GM12875 (cell line): ENCODE data around the gene CLTRN.
"Not testable (repeated sequence)": the region's sequence is repeated elsewhere in the genome, so short reads cannot be mapped to it uniquely, and the experiment has no call there.

Experiments used
- H3K4me3 ChIP-seq: one replicate; pipeline ENCODE4 v1.5.1; 2011; ENCODE audit warnings: low read depth, low read length, control low read depth
- CTCF ChIP-seq: IDR thresholded peaks from 2 replicates; pipeline ENCODE4 v1.5.1; 2011; ENCODE audit warnings: low read depth, mild to moderate bottlenecking, control low read depth, inconsistent platforms, low read length, moderate library complexity, borderline replicate concordance; ENCODE audit not compliant: insufficient read depth

The CLTRN gene

DNA sequence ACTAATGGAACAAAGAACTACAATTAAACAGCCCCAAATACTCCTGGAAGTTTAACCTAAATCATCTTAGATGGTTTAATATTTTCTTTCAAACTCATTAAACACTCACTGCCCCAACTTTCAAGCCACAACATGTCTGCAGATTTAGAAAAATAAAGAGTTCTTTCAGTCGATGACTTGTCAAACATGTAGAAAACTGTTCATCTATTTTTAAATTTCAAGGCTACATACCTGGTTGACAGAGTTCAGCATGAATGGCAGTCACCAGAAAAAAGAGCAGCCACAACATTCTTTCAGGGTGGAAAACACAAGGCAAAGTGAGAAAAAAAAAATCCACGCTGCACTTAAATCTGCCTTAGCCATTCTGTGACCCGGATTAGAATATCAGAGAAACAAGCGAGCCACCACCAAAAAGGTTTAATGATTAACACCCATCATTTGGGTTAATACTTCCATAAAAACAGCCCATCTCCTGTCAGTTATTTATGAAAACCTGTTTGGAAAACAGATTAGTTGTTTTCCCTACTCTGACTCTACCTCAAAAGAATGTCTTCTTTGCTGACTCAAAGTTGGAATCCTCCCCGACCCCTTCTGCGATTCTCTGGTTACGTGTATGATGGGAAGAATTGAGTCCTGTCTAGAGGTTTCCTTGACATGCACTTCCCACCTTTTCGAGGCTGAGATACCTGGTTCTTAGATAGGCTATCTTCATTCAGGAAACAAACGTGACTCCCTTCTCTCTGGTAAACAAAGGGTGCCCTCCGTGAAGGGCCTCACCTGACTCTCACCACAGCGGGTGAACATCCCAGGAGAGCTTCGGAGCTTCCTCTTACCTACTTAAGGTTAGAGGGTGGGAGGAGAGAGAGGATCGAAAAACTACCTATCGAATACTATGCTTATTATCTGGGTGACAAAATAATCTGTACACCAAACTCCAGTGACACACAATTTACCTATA lies at the start of gene CLTRN:
Gene CLTRN, minus strand, starts transcription at position 319 of the 958 bp plus-strand sequence. Its CDS starts 30 bp downstream, at position 289.
- TF ChIP-seq CTCF = no peak

GRCh38 chrX:15704273-15704672 lies 39.7 kb upstream of the CLTRN start:
- not testable (repeated sequence) for H3K4me3 ChIP-seq

More for the DNA sequence above, at the start of gene CLTRN:
- H3K4me3 ChIP-seq = no peak within 1 kb of the TSS

- not testable (repeated sequence) for H3K4me3 ChIP-seq
Measured at GRCh38 chrX:15703809-15704208, 39.2 kb upstream of the CLTRN start.

DNA sequence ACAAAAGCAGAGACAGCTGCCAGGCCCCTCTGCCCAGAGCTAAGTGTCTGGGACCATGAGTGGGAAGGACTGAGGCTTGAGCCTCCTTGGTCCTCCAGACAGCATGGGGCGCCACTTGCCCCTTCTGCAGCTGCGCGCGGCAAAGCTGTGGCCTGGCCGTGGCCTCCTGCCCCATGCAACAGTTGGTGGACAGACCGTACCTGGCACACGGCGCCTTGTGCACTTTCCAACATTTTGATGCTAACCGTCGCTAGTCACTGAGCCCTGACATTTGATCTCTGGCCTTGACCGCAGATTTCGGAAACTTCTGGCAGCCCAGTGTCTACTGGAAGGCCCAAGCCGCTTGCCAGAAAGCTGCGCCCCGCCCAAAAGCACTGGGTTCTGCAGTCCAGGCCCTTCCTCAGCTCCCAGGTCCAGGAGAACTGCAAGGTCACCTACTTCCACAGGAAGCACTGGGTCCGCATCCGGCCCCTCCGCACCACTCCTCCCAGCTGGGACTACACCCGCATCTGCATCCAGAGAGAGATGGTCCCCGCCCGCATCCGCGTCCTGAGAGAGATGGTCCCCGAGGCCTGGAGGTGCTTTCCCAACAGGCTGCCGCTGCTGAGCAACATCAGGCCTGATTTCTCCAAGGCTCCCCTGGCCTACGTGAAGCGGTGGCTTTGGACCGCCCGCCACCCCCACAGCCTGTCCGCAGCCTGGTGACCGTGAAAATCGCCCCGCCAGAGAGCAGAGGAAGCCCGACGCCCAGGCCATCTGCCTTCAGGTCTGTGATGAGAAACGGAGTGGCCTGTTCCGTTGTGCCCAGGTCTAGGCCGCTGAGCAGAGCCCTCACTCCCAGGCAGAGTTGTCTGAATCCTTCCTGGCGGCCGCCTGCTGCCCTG lies 38.1 kb upstream of the CLTRN start:
- no peak for TF ChIP-seq CTCF
- no peak overlapping the region for H3K4me3 ChIP-seq

DNA sequence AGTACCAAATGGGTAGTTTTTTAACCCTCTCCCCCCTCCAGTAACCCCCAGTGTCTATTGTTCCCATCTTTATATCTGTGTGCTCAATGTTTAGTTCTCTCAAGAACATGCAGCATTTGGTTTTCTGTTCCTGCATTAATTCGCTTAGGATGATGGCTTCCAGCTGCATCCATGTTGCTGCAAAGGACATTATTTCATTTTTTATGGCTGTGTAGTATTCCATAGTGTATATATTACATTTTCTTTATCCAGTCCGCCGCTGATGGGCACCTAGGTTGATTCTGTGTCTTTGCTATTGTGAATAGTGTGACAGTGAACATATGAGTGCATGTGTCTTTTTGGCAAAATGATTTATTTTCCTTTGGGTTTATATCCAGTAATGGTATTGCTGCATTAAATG lies 31.9 kb upstream of the CLTRN start:
- H3K4me3 ChIP-seq = no peak overlapping the region
- TF ChIP-seq CTCF = no peak

GRCh38 chrX:15694941-15695451 lies 30.4 kb upstream of the CLTRN start:
- no peak overlapping the region for H3K4me3 ChIP-seq
- no peak for TF ChIP-seq CTCF

GRCh38 chrX:15686818-15687685 lies 22.4 kb upstream of the CLTRN start:
- no peak overlapping the region for H3K4me3 ChIP-seq
- TF ChIP-seq CTCF = peak; percentile 77
